Loucy (cell line): Measurements from ENCODE around the gene FRRS1L.

Source experiments
- H2AFZ ChIP-seq: fragments of 200-600 bp; sonication (generic); 2 replicates; pipeline ENCODE4 v1.6.0; 2016; ENCODE audit warnings: antibody characterized with exemption, mild to moderate bottlenecking, low read length, moderate library complexity
- H3F3A ChIP-seq: fragments of 200-600 bp; 2 replicates; pipeline ENCODE4 v1.6.0; 2016; ENCODE audit warnings: antibody characterized with exemption, low read depth, mild to moderate bottlenecking
- H3K27me3 ChIP-seq: fragments of 200-600 bp; sonication (generic); 2 replicates; pipeline ENCODE4 v1.6.1; 2014; ENCODE audit warnings: low read length, mild to moderate bottlenecking; ENCODE audit not compliant: insufficient read depth, poor library complexity, severe bottlenecking
- H3K36me3 ChIP-seq: fragments of 200-600 bp; sonication (generic); 2 replicates; pipeline ENCODE4 v1.6.1; 2016; ENCODE audit warnings: low read length; ENCODE audit not compliant: insufficient read depth
- H3K4me1 ChIP-seq: fragments of 200-600 bp; sonication (generic); 2 replicates; pipeline ENCODE4 v1.5.1; 2014; ENCODE audit warnings: low read length, mild to moderate bottlenecking; ENCODE audit not compliant: insufficient read depth, poor library complexity, severe bottlenecking
- H3K4me2 ChIP-seq: fragments of 200-600 bp; sonication (generic); 2 replicates; pipeline ENCODE4 v1.6.0; 2014; ENCODE audit warnings: antibody characterized with exemption, low read length, low read depth, mild to moderate bottlenecking; ENCODE audit not compliant: poor library complexity, severe bottlenecking
- H3K4me3 ChIP-seq: fragments of 200-600 bp; sonication (generic); 2 replicates; pipeline ENCODE4 v1.5.1; 2014; ENCODE audit warnings: low read length, mild to moderate bottlenecking, mixed read lengths; ENCODE audit not compliant: poor library complexity, severe bottlenecking
- H3K79me2 ChIP-seq: fragments of 200-600 bp; sonication (generic); 2 replicates; pipeline ENCODE4 v1.6.1; 2014; ENCODE audit warnings: low read length; ENCODE audit not compliant: insufficient read depth
- H3K9ac ChIP-seq: fragments of 200-600 bp; sonication (generic); 2 replicates; pipeline ENCODE4 v1.6.0; 2014; ENCODE audit warnings: mild to moderate bottlenecking, low read depth, low read length, moderate library complexity; ENCODE audit not compliant: poor library complexity, severe bottlenecking
- H3K9me2 ChIP-seq: fragments of 200-600 bp; sonication (generic); replicated peaks from 2 replicates; pipeline ENCODE4 v1.6.1; 2016; ENCODE audit warnings: low read depth, low read length, mixed read lengths
- H3K9me3 ChIP-seq: fragments of 200-600 bp; sonication (generic); 2 replicates; pipeline ENCODE4 v1.6.1; 2014; ENCODE audit warnings: mild to moderate bottlenecking, antibody characterized with exemption, low read length, low read depth; ENCODE audit not compliant: insufficient read depth
- H4K20me1 ChIP-seq: fragments of 200-600 bp; sonication (generic); 2 replicates; pipeline ENCODE4 v1.6.0; 2014; ENCODE audit warnings: antibody characterized with exemption, low read length, mild to moderate bottlenecking; ENCODE audit not compliant: insufficient read depth, poor library complexity, severe bottlenecking
- EZH2phosphoT487 ChIP-seq: fragments of 200-600 bp; IDR thresholded peaks from 2 replicates; pipeline ENCODE4 v1.6.1; 2018; ENCODE audit warnings: antibody characterized with exemption, mild to moderate bottlenecking, moderate library complexity, borderline replicate concordance
- TF ChIP-seq, protein P1 (sequence below): fragments of 200-600 bp; sonication (generic); conservative IDR thresholded peaks from 2 replicates; pipeline ENCODE4 v1.5.1; 2014; ENCODE audit warnings: mild to moderate bottlenecking, antibody characterized with exemption, low read length

FRRS1L gene

DNA sequence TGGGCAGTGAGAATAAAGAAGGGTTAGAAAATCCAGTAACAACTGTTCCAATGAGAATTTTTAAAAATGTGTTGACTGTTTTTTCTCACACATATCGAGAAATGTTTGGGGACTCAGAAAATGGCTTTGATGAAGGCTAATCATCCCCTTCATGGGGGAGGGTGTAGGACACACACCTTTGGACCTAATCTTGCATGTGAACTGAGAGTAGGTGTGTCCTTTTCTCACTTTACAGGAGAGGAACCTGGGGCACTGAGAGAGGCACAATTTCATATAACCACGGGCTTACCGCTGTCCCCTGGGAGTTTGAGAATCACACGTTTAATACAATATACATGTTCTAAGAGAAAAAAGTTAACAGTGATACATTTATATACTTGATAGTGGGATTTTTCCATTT lies 17.3 kb downstream of the FRRS1L start:
- no peaks in the 10 kb centered on the region for H3K79me2 ChIP-seq

DNA sequence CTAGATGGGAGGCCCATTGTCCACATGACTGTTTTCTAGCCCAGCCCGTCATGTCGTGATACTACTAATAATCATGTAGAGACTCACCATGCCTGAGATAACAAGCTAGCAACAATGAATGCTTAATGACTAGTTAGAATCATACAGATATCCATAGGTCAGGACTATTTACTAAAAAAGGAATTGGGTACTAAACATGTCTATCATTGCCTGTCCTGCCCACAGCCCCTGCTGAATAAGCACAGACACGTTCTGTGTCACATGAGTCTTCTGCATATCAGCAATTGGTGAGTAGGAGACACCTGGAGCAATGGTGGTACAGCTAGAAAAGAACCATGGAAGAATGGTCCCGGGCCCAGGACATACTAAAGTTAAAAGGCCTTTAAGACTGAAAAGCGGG lies 18.0 kb downstream of the FRRS1L start:
- Histone ChIP-seq H3K27me3 (no peaks in the 10 kb centered on the region), H3K4me3 (no peak overlapping the region), H3K36me3 (no peaks in the 10 kb centered on the region), H3K9me3 (peaks cover 6% of the 10 kb centered on the region; the same call in 1 of the 2 replicates), H4K20me1 (no peaks in the 10 kb centered on the region), H3K9ac (no peak overlapping the region), H3K79me2 (no peaks in the 10 kb centered on the region), H2AFZ (no peak overlapping the region), H3K9me2 (no peaks in the 10 kb centered on the region), H3K4me1 (no peaks in the 10 kb centered on the region), H3F3A (no peaks in the 10 kb centered on the region), H3K4me2 (no peak overlapping the region)
- no peak for TF ChIP-seq EZH2phosphoT487
- TF ChIP-seq, protein P1, sequence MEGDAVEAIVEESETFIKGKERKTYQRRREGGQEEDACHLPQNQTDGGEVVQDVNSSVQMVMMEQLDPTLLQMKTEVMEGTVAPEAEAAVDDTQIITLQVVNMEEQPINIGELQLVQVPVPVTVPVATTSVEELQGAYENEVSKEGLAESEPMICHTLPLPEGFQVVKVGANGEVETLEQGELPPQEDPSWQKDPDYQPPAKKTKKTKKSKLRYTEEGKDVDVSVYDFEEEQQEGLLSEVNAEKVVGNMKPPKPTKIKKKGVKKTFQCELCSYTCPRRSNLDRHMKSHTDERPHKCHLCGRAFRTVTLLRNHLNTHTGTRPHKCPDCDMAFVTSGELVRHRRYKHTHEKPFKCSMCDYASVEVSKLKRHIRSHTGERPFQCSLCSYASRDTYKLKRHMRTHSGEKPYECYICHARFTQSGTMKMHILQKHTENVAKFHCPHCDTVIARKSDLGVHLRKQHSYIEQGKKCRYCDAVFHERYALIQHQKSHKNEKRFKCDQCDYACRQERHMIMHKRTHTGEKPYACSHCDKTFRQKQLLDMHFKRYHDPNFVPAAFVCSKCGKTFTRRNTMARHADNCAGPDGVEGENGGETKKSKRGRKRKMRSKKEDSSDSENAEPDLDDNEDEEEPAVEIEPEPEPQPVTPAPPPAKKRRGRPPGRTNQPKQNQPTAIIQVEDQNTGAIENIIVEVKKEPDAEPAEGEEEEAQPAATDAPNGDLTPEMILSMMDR = no peak

More for the DNA sequence above, 17.3 kb downstream of the FRRS1L start:
- H3K36me3 ChIP-seq = no peaks in the 10 kb centered on the region
- H3F3A ChIP-seq = no peaks in the 10 kb centered on the region
- H3K27me3 ChIP-seq = no peaks in the 10 kb centered on the region
- H3K4me2 ChIP-seq = no peak overlapping the region
- no peaks in the 10 kb centered on the region for H3K4me1 ChIP-seq
- H4K20me1 ChIP-seq = no peaks in the 10 kb centered on the region
- H3K9me2 ChIP-seq = no peaks in the 10 kb centered on the region
- no peak overlapping the region for H3K4me3 ChIP-seq
- H3K9ac ChIP-seq = no peak overlapping the region
- peaks cover 6% of the 10 kb centered on the region; the same call in 1 of the 2 replicates for H3K9me3 ChIP-seq
- H2AFZ ChIP-seq = no peak overlapping the region
- TF ChIP-seq EZH2phosphoT487 = no peak
- TF ChIP-seq, protein P1 = no peak

DNA sequence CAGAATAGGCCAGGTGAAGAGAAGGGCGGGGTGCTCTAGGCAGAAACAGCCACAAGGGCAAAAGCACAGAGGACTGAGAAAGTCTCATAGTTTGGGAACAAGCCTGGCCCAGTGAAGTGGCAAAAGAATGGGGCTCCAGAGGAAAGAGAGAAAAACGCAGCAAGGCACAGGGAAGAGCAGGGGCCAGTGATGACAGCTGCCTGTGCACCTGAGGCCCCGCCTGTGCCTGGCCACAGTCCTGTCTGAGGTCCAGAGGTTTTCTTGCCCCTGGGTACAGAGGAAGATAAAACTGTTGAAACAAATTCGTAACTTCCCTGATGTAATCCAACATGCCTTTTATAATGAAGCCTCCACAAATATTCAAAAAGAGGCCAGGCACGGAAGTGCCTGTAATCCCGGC lies 22.0 kb downstream of the FRRS1L start:
- Histone ChIP-seq H3K4me2 (no peak overlapping the region), H3F3A (no peaks in the 10 kb centered on the region), H3K9ac (no peak overlapping the region)

More for the DNA sequence above, 22.0 kb downstream of the FRRS1L start:
- no peak overlapping the region for H3K4me3 ChIP-seq
- no peaks in the 10 kb centered on the region for H4K20me1 ChIP-seq
- peaks cover 4% of the 10 kb centered on the region for H3K4me1 ChIP-seq
- no peaks in the 10 kb centered on the region for H3K27me3 ChIP-seq
- H3K9me3 ChIP-seq = no peaks in the 10 kb centered on the region
- no peaks in the 10 kb centered on the region for H3K79me2 ChIP-seq
- TF ChIP-seq, protein P1 = no peak
- no peak for TF ChIP-seq EZH2phosphoT487
- no peaks in the 10 kb centered on the region for H3K9me2 ChIP-seq
- no peaks in the 10 kb centered on the region for H3K36me3 ChIP-seq
- H2AFZ ChIP-seq = no peak overlapping the region
